Upper lobe of left lung (tissue), 6 donors: Measurements from ENCODE around the gene CCM2L. TPM values are rescaled to one million over a fixed set of nuclear protein-coding genes. Genes with fewer than 3 reads are reported as not detected.
A peak's percentile ranks its signal among the peaks of the same experiment; 100 is the strongest.

Experiments used
- ATAC-seq, 2 donors: fragments of 200-7000 bp; cut with Tn5 transposase; one replicate each; pipeline ENCODE4 v1.9.1; 2022; ENCODE audit warnings: mild to moderate bottlenecking in 2 of 2, moderate library complexity in 2 of 2; ENCODE audit not compliant: low FRiP score in 2 of 2
- DNase-seq, 2 donors: peaks; one replicate each; pipeline ENCODE4 v3.0.0-alpha.2; 2019 to 2020
- H3K27ac ChIP-seq, 4 donors: fragments of 200-600 bp; sonication (generic); one replicate each; pipeline ENCODE4 v1.5.1; 2016 to 2019
- H3K27me3 ChIP-seq, 4 donors: fragments of 200-600 bp; sonication (generic); one replicate each; pipeline ENCODE4 v1.5.1; 2017 to 2019
- H3K36me3 ChIP-seq, 4 donors: fragments of 200-600 bp; sonication (generic); one replicate each; pipeline ENCODE4 v1.5.1; 2016 to 2019
- H3K4me1 ChIP-seq, 4 donors: fragments of 200-600 bp; sonication (generic); one replicate each; pipeline ENCODE4 v1.5.1; 2018 to 2019
- H3K4me3 ChIP-seq, 4 donors: fragments of 200-600 bp; sonication (generic); one replicate each; pipeline ENCODE4 v1.5.1; 2017 to 2019; ENCODE audit warnings: mild to moderate bottlenecking in 2 of 4, moderate library complexity in 1 of 4
- H3K9me3 ChIP-seq, 4 donors: fragments of 200-600 bp; sonication (generic); one replicate each; pipeline ENCODE4 v1.5.1; 2018 to 2019
- CTCF ChIP-seq, 6 experiments: fragments of 450-650 bp in 4 of 6; fragments of 200-600 bp in 2 of 6; sonication (generic) in 2 of 6; IDR thresholded peaks; one replicate each; pipeline ENCODE4 v1.5.1; 2016 to 2019; ENCODE audit warnings: antibody characterized with exemption in 6 of 6
- EP300 ChIP-seq, 4 donors: sonication (generic); formaldehyde crosslinking; IDR thresholded peaks; one replicate each; pipeline ENCODE4 v1.5.1; 2017; ENCODE audit warnings: antibody characterized with exemption in 4 of 4, control low read depth in 2 of 4
- POLR2A ChIP-seq, 4 donors: fragments of 450-650 bp; IDR thresholded peaks; one replicate each; pipeline ENCODE4 v1.5.1; 2016 to 2017; ENCODE audit warnings: antibody characterized with exemption in 4 of 4, mild to moderate bottlenecking in 2 of 4
- POLR2AphosphoS5 ChIP-seq, 2 donors: sonication (generic); formaldehyde crosslinking; IDR thresholded peaks; one replicate each; pipeline ENCODE4 v1.5.1; 2017; ENCODE audit warnings: antibody characterized with exemption in 2 of 2
- WGBS, 2 donors: methylation state at CpG; one replicate each; pipeline ENCODE4 v1.1.5; 2017 to 2018; 5-methylcytosine and 5-hydroxymethylcytosine counted together
- total RNA-seq, 6 donors: library from RNA; depleted of rRNA in 4 of 6; stranded (reverse); fragments of >200 nt in 4 of 6; gene quantifications; one replicate each; pipeline versions ENCODE4 v1.1.0 to v1.2.1, GENCODE V29; 2016 to 2021
- donor health status: DM: no; HTN: no; CAD: no; lungs with moderate emphysema.
- donor health status: DM: no; HTN: yes; CAD: no; lungs with severe emphysema.

CCM2L gene
- total RNA-seq, 6 donors from 2014 or later = 4.2 to 29.2 (median 8.3) TPM

GRCh38 chr20:31981784-31982183 is 28.5 kb upstream of the CCM2L start:
- Histone ChIP-seq H3K36me3 (no peaks in the 10 kb centered on the region), H3K4me3 (no peak overlapping the region), H3K9me3 (no peaks in the 10 kb centered on the region), H3K27ac (no peak overlapping the region), H3K4me1 (no peaks in the 10 kb centered on the region), H3K27me3 (no peaks in the 10 kb centered on the region)
- WGBS, 2 donors = 69 to 83% methylated on average over 2 of the region's 2 CpGs
- DNase-seq (no peak), ATAC-seq (no peak)
- no peak for TF ChIP-seq EP300 (IDR thresholded peaks at IDR 0.05)
- TF ChIP-seq CTCF (IDR thresholded peaks at IDR 0.05) = no peak
- no peak for TF ChIP-seq POLR2A (IDR thresholded peaks at IDR 0.05)
- TF ChIP-seq POLR2AphosphoS5 (IDR thresholded peaks at IDR 0.05) = no peak

GRCh38 chr20:31984981-31985471 is 25.2 kb upstream of the CCM2L start:
- Histone ChIP-seq H3K27me3 (no peaks in the 10 kb centered on the region), H3K36me3 (no peaks in the 10 kb centered on the region), H3K4me3 (no peak overlapping the region), H3K27ac (no peak overlapping the region), H3K4me1 (no peaks in the 10 kb centered on the region), H3K9me3 (no peaks in the 10 kb centered on the region)
- 34 to 40% methylated on average over 6 of the region's 6 CpGs for whole genome bisulfite sequencing, 2 donors
- ATAC-seq (peak in 1 of 2 donors; percentile 21), DNase-seq (no peak)
- TF ChIP-seq EP300 (IDR thresholded peaks at IDR 0.05) = no peak
- no peak for TF ChIP-seq CTCF (IDR thresholded peaks at IDR 0.05)
- no peak for TF ChIP-seq POLR2A (IDR thresholded peaks at IDR 0.05)
- TF ChIP-seq POLR2AphosphoS5 (IDR thresholded peaks at IDR 0.05) = no peak

- Histone ChIP-seq H3K36me3 (no peaks in the 10 kb centered on the region), H3K27me3 (no peaks in the 10 kb centered on the region), H3K4me3 (no peak overlapping the region), H3K4me1 (no peaks in the 10 kb centered on the region), H3K9me3 (no peaks in the 10 kb centered on the region), H3K27ac (no peak overlapping the region)
- DNase-seq (no peak), ATAC-seq (no peak)
- no peak for TF ChIP-seq EP300 (IDR thresholded peaks at IDR 0.05)
- no peak for TF ChIP-seq POLR2AphosphoS5 (IDR thresholded peaks at IDR 0.05)
- no peak for TF ChIP-seq CTCF (IDR thresholded peaks at IDR 0.05)
- TF ChIP-seq POLR2A (IDR thresholded peaks at IDR 0.05) = no peak
- WGBS, 2 donors = 44 to 82% methylated on average over 1 of the region's 1 CpG
Measured at GRCh38 chr20:31987744-31988143, 22.5 kb upstream of the CCM2L start.

GRCh38 chr20:31988430-31989015 is 21.7 kb upstream of the CCM2L start:
- Histone ChIP-seq H3K27ac (no peak overlapping the region), H3K4me3 (no peak overlapping the region), H3K27me3 (no peaks in the 10 kb centered on the region), H3K36me3 (no peaks in the 10 kb centered on the region), H3K4me1 (no peaks in the 10 kb centered on the region), H3K9me3 (no peaks in the 10 kb centered on the region)
- 84 to 94% methylated on average over 5 of the region's 5 CpGs for WGBS, 2 donors
- ATAC-seq (no peak), DNase-seq (no peak)
- no peak for TF ChIP-seq POLR2A (IDR thresholded peaks at IDR 0.05)
- TF ChIP-seq EP300 (IDR thresholded peaks at IDR 0.05) = no peak
- TF ChIP-seq POLR2AphosphoS5 (IDR thresholded peaks at IDR 0.05) = no peak
- TF ChIP-seq CTCF (IDR thresholded peaks at IDR 0.05) = no peak

- 72 to 76% methylated on average over 8 of the region's 8 CpGs for WGBS, 2 donors
- no peak overlapping the region for H3K4me3 ChIP-seq
- ATAC-seq (no peak), DNase-seq (no peak)
- H3K9me3 ChIP-seq = no peaks in the 10 kb centered on the region
- no peaks in the 10 kb centered on the region for H3K27me3 ChIP-seq
- no peak for TF ChIP-seq POLR2AphosphoS5 (IDR thresholded peaks at IDR 0.05)
- TF ChIP-seq CTCF (IDR thresholded peaks at IDR 0.05) = no peak
- no peak for TF ChIP-seq POLR2A (IDR thresholded peaks at IDR 0.05)
- TF ChIP-seq EP300 (IDR thresholded peaks at IDR 0.05) = no peak
- no peak overlapping the region for H3K27ac ChIP-seq
- no peaks in the 10 kb centered on the region for H3K36me3 ChIP-seq
- H3K4me1 ChIP-seq = no peaks in the 10 kb centered on the region
Measured at GRCh38 chr20:31989030-31989645, 21.1 kb upstream of the CCM2L start.
